GM12873 (cell line): Measurements from ENCODE around the gene ENPP3.

Experiments used
- CTCF ChIP-seq: IDR thresholded peaks from 2 replicates; pipeline ENCODE4 v1.5.1; 2012; ENCODE audit warnings: low read depth, mild to moderate bottlenecking, moderate library complexity, low read length, control low read depth; ENCODE audit not compliant: insufficient read depth; ENCODE audit errors: missing control alignments

ENPP3 gene

GRCh38 chr6:131780600-131780999 lies 143.5 kb downstream of the ENPP3 start:
- TF ChIP-seq CTCF = no peak

- TF ChIP-seq CTCF = no peak
Observed at GRCh38 chr6:131781687-131782086, 144.6 kb downstream of the ENPP3 start.

DNA sequence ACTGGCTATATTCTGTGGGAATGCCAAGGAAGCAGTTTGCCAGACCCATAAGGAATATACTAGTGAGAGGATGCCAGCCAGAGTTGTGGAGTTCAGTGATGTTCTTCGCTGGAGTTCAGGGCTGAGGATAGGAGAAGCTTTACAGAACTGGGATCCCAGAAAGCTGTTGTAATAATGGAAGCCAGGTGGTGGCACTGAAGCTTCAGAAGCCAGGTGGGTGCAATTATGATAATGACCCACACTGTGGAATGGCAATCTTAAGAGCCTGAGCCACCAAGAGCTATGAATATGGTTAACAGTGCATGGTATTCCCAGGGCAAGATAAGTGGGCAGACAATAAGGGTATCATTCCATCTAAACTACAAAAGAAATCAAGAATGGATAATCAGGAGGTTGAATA lies 145.7 kb downstream of the ENPP3 start:
- TF ChIP-seq CTCF = peak; percentile 2

- TF ChIP-seq CTCF = no peak
Observed at GRCh38 chr6:131784561-131784960, 147.5 kb downstream of the ENPP3 start.

DNA sequence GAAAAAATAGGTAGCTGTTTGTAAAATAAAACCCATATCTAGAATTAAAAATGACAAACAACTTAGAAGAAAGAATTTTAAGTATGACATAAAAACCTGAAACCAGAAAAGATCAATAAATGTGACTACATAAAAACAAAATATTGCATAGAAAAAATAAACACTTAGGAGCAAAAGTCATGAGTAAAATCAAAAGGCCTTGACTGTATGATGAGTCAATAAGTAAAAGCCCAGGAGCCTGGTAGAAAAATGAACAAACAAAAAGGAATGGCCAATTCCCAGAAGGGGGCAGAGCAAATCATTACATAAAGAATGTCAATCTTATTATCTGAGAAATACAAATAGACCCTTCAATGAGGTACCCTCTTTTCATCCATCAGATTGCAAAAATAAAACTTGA lies 150.0 kb downstream of the ENPP3 start:
- no peak for TF ChIP-seq CTCF

- no peak for TF ChIP-seq CTCF
Observed at GRCh38 chr6:131787766-131788712, 150.9 kb downstream of the ENPP3 start.

DNA sequence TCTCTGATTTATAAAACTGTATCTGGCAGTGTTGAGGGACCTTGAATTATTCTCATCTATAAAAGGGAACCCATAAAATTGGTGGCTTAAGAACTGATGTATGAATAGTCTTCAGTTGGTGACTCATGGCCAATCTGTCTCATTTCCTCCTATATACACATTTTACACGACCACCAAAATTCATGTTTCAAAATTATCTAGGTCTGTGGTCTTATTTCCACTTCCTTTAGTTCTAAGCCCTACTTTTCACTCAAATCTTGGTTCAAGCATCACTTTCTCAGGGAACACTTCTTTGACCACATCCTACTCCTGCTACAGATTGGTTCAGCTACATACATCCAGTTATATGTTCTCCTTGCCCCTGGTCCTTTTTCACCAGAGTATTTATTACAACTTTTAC lies 152.1 kb downstream of the ENPP3 start:
- no peak for TF ChIP-seq CTCF
